HK-2 (cell line): Measurements from ENCODE around the gene CXCL12.

Source experiments
- DNase-seq: peaks from one replicate; pipeline ENCODE4 v3.0.0-alpha.2; 2018; ENCODE audit not compliant: unreplicated experiment

CXCL12 gene

DNA sequence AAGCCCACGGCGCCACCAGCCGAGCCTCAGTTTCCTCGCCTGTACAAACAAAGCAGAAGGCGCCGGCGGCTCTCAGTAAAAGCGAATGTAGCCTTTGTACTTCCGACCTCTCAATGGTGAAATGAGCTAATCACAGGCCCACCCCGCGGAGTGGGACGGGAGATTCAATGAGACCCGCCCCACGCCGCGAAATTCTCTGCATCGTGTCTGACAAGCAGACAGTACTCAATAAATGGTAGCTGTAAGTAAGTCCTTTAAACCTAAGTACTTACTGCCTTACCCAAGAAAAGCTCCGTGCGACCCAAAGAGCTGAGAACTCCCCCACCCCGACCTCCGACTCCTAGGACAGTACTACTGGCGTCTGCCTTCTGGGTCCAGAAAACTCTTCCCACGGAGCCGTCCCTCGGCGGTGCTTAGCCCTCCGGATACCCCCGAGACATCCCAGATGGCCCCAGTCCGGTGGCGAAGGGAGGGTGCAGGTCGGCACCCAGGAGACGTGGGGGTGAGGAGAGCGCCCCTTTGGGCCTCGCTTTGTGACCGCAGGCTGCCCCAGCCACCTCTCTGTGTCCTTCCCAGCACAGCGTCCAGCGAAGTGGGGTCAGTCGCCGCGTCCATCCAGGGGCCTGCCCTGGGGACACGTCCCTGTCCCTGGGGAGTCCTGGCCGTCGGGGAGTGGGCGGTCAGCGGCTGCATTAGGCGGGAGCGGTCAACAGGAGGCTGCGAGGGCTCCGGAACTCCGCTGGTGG lies 972 bp upstream of the CXCL12 start:
- DNase-seq: no peak

DNA sequence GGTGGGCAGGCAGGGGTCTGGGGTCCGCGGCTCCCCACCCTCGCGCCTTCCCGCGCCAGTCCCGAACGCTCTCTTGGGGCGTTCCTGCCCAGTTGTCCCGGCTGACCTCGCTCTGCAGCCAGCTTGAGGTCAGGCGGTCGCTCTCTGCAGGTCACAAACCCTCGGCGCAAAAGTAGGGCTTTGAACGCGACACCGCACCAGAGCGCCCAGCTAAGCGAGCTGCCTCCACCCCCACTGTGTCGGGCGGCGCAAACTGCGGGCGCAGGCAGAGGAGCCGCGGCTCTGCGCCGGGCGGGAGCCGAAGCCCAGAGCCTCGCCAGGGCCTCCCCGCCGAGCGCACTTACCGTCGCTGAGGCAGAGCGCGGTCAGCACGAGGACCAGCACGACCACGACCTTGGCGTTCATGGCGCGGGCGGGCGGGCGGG lies 284 bp downstream of the CXCL12 start:
- DNase-seq: no peak

GRCh38 chr10:44383749-44384600 lies 922 bp downstream of the CXCL12 start:
- no peak for DNase-seq

- DNase-seq: no peak
These were observed 1.7 kb downstream of the CXCL12 start for GRCh38 chr10:44382981-44383748.

GRCh38 chr10:44382131-44382858 lies 2.6 kb downstream of the CXCL12 start:
- no peak for DNase-seq

DNA sequence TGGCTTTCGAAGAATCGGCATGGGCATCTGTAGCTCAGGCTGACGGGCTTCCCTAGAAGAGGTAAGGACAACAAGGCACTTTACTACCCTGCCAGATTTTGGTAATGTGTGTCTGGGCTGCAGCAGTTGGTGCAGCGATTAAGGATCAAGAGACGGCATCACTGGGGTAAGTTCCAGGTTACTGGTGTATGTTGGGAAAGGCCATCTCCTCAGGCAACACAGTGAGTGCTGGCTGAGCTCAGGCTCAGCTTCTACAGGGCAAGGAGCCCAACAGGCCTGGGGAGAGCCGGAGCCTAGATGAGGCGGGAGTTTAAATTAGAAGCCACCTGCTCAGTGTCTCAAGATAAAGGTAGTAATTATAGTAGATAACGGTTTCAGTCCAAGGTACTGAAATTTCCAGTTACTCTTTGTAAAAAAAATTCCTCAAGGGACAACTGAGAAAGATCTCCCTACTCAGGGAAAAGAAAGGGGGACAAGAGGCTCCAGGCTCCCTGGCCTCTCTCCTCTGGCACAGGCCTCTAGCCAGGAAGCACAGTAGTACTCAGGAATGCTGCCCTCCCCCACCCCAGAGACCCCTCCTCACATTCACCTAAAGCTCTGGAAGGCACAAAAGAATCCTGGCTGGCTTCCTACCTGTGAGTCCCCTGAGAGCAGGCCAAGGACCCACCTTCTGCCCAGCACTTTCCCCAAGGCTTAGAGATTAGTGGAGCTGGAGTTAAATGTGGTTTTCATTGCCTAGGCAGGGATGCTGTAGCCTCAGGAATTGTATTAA lies 3.9 kb downstream of the CXCL12 start:
- no peak for DNase-seq

- DNase-seq: no peak
These were observed 5.0 kb downstream of the CXCL12 start for GRCh38 chr10:44379907-44380306.

- DNase-seq: no peak
These were observed 6.3 kb downstream of the CXCL12 start for GRCh38 chr10:44378626-44379025.

DNA sequence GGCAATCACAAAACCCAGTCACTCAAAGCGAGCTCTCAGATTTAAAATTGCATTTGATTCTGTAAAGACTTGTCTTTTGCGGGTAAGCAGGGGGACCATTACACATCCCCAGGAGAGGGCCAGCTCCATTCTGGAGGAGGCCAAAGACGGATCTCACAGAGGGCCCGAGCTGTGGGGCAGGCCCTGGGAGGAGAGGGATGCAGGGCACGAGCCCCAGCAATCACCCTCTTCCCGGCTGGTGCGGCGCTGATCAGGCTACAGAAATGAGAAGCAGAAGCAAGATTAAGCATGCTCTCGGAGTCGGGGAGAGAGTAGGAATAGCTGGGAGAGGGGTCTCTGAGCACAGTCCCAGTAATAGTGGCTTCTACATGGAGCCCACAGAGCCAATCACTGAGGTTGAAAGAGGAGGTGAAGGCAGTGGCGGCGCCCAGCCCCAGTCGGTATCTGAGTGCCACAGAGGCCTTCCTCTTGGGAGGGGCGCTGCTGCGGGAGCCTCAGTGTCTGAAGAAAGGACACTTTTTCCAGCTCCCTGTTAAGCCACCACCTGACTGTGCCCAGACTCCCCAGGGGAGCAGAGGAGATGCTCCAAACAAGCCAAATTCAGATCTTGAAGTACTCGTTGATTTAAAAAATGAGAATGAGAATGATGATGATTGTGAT lies 7.1 kb downstream of the CXCL12 start:
- DNase-seq: no peak

GRCh38 chr10:44376472-44377099 lies 8.3 kb downstream of the CXCL12 start:
- DNase-seq: no peak

DNA sequence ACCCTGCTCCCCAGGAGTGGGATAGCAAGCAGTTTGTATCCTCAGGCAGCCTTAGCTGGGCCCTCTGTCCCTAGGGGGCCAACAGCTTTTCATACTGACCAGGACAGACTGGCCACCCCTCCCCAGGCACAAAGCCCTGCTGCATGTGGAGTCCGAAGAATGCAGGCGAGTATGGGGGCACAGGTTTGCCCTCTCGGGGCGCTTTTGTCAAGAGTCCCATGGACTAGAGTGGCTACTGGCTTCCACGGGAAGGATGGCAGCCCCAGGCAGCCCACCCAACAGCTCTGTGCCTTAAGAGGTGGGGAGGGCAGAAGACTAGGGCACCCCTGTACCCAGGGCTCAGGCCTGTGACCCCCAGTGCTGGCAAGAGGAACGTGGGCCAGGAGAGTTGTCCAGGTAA lies 10.7 kb downstream of the CXCL12 start:
- no peak for DNase-seq

DNA sequence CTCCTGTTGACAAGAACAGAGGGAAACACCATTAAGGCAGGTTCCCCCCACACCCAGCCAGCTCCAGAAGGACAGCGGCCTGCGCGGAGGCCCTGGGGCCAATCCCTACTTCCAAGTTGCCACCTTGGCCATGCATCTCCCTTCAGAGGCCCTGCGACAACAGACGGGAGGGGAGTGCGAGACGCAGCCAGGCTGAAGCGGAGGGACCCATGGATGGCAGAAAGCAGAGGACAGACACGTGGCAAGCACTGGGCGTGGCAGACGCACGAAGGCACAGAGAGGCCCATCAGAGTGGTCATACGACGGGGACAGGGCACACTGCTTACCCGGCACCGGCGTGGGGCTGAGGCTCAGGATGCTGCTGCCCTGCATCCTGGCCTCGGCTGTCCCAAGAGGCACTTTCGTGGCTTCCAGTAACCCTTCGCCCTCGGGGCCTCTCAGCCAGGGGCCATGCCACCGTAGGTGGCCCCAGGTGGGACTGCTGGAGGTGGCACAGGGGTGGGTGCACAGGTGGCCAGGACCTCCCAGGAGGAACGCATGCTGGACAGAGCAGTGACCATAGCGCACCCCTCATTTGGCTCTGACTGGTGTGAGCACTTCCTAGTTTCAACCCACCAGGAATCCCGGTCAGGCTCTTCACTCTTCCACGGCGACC lies 11.4 kb downstream of the CXCL12 start:
- DNase-seq: no peak

DNA sequence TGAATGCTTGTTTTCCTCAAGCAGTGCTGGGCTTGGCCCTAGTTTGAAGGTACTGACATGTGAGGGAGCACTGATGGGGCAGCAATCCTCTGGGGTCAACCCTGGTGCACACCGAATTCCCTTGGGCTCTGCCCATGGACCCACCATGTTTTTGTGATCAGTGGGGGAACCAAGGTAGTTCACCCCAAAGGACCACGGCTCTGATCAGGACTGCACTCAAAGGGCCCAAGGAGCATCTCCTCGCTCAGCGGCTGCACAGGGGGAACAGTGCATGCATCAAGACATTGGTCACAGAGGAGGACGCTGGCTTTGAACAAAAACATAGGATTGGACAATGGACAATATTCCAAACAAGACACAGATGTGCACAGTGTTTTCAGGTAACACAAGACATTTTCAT lies 12.7 kb downstream of the CXCL12 start:
- DNase-seq: no peak

DNA sequence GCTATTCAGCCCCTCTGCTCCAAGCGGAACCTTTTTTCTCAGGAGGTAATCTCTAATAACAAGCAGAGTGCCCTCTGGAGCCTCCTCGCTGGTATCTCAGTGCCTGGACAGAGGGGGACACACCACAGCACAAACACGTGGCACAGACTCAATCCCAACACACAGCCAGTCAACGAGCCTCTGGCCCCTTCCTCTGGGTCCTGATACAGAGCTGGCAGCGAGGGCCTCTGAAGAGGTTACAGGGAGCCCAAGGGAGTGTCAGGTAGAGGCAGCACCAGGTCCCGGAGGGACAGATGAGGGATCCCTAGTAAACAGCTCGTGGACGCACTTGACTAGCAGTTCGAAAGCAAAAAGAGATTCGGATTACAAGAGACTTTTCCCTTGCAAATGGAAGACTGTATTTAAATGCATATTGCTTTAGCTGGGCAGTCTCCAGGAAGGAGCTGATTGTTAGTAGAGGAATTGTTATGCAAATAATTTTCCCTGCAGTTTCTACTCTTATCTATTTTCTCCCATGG lies 14.1 kb downstream of the CXCL12 start:
- DNase-seq: no peak

DNA sequence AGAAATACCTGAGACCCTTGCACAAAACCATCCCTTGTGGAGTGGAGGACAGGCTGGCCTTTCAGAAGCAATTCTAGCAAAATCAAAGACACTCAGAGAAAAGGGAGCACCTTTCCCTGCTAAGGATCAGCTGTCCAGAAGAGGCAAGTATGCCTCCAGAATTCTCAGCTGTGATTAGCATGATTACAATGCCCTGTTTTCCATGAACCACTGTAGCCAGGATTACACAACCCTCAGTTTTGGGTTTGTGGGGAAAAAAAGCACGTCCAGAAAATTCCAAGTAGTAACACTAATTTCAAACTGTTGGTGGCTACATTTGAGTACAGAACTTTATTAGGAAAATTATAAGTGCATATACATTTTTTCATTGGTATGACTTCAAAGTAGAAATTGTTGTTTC lies 15.0 kb downstream of the CXCL12 start:
- no peak for DNase-seq

- DNase-seq: no peak
These were observed 15.6 kb downstream of the CXCL12 start for GRCh38 chr10:44369296-44369695.

- DNase-seq: no peak
These were observed 16.3 kb downstream of the CXCL12 start for GRCh38 chr10:44368637-44369036.

DNA sequence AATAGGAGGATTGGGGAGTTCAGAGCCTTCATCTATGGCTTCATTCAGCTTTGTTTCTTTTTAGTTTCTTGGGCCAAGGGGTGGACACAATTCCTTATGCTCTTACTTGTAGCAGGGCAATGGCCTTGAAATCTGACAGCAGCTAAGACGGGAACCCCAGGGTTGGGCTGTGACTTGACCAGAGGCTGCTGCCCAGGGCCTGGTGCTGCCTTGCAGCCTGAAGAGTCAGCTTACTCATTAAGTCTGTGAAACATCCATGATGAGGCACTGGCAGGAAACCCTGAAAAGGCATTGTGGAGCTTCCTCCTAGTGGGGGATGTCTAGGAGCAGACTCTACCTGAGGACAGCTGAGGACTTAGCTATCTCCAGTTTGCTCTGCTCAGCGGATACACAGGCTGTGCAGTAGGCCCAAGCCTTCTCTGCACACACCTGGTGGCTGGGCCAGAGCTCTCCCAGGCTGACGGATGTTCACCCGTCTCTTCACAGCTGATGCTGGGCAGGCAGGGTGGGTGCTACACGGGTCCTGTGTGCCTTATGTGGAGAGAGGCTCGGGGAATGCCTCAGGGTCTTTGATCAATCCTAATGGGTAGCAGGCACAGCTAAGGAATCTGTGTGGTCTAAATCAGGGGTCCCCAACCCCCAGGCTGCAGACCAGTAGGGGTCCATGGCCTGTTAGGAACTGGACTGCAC lies 17.8 kb downstream of the CXCL12 start:
- no peak for DNase-seq

DNA sequence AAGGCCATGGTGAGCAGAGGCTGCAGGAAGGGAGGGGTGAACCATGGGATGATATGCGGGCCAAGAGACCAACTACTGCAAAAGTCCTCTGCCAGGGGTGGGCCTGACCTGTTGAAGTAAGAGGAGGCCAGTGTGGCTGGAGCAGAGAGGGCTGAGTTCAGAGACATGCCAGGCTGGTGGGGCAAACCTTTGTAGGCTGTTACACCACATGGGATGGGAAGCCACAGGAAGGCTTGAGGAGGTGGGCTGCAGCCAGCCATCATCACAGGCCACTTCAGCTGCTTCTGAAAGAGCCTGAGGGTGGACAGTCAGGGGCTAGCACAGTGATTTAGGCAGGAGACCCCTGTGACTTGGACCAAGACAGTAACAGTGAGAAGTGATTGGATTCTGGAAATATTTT lies 20.3 kb downstream of the CXCL12 start:
- no peak for DNase-seq
